ENCODE results near the gene PRKCQ.

Gene PRKCQ

GRCh38 chr10:6463366-6463765, 116.7 kb downstream of the PRKCQ start:
- H3K4me3 ChIP-seq (ENCODE audit: low read depth in 1 of 2, low read length in 2 of 2): no peak overlapping the region
- H3K4me1 ChIP-seq (ENCODE audit: insufficient read depth, low read length): no peaks in the 10 kb centered on the region
- H2AFZ ChIP-seq (ENCODE audit: low read depth, low read length): no peak overlapping the region
- no peak overlapping the region for H3K9ac ChIP-seq (ENCODE audit: low read depth, low read length)
- H3K27ac ChIP-seq (ENCODE audit: low read length): no peak overlapping the region
- H4K20me1 ChIP-seq (ENCODE audit: insufficient read depth, low read length): no peaks in the 10 kb centered on the region
- H3K9me3 ChIP-seq (ENCODE audit: insufficient read depth, low read length, severe bottlenecking): no peaks in the 10 kb centered on the region
- H3K4me2 ChIP-seq (ENCODE audit: insufficient read depth, low read length): no peak overlapping the region
- TF ChIP-seq CTCF (IDR thresholded peaks at IDR 0.05; ENCODE audit: borderline replicate concordance, extremely low read depth, low read length, poor library complexity, severe bottlenecking) (no peak), EZH2 (IDR thresholded peaks at IDR 0.05; ENCODE audit: borderline replicate concordance, low read depth, low read length, severe bottlenecking) (no peak)
- ATAC-seq (ENCODE audit: insufficient read depth, low read depth): no peak
- no peaks in the 10 kb centered on the region for H3K79me2 ChIP-seq (ENCODE audit: insufficient read depth, low read length)
- DNase-seq: no peak
- peaks cover 88% of the 10 kb centered on the region for H3K36me3 ChIP-seq (ENCODE audit: insufficient read depth, low read length)
- H3K27me3 ChIP-seq (ENCODE audit: insufficient read depth, low read length, poor library complexity): no peaks in the 10 kb centered on the region

GRCh38 chr10:6461961-6462360, 118.1 kb downstream of the PRKCQ start:
- Histone ChIP-seq H3K4me3 (ENCODE audit: low read depth in 1 of 2, low read length in 2 of 2) (no peak overlapping the region), H4K20me1 (ENCODE audit: insufficient read depth, low read length) (no peaks in the 10 kb centered on the region), H3K9ac (ENCODE audit: low read depth, low read length) (no peak overlapping the region), H2AFZ (ENCODE audit: low read depth, low read length) (no peak overlapping the region), H3K79me2 (ENCODE audit: insufficient read depth, low read length) (no peaks in the 10 kb centered on the region), H3K27ac (ENCODE audit: low read length) (no peak overlapping the region), H3K4me2 (ENCODE audit: insufficient read depth, low read length) (no peak overlapping the region), H3K4me1 (ENCODE audit: insufficient read depth, low read length) (no peaks in the 10 kb centered on the region), H3K9me3 (ENCODE audit: insufficient read depth, low read length, severe bottlenecking) (no peaks in the 10 kb centered on the region), H3K27me3 (ENCODE audit: insufficient read depth, low read length, poor library complexity) (no peaks in the 10 kb centered on the region), H3K36me3 (ENCODE audit: insufficient read depth, low read length) (peaks cover 87% of the 10 kb centered on the region)
- no peak for ATAC-seq (ENCODE audit: insufficient read depth, low read depth)
- TF ChIP-seq CTCF (IDR thresholded peaks at IDR 0.05; ENCODE audit: borderline replicate concordance, extremely low read depth, low read length, poor library complexity, severe bottlenecking): no peak
- no peak for TF ChIP-seq EZH2 (IDR thresholded peaks at IDR 0.05; ENCODE audit: borderline replicate concordance, low read depth, low read length, severe bottlenecking)
- no peak for DNase-seq

GRCh38 chr10:6460861-6461409, 119.1 kb downstream of the PRKCQ start:
- TF ChIP-seq EZH2 (IDR thresholded peaks at IDR 0.05; ENCODE audit: borderline replicate concordance, low read depth, low read length, severe bottlenecking) (no peak), CTCF (IDR thresholded peaks at IDR 0.05; ENCODE audit: borderline replicate concordance, extremely low read depth, low read length, poor library complexity, severe bottlenecking) (no peak)
- no peak overlapping the region for H3K9ac ChIP-seq (ENCODE audit: low read depth, low read length)
- no peak overlapping the region for H2AFZ ChIP-seq (ENCODE audit: low read depth, low read length)
- no peaks in the 10 kb centered on the region for H3K27me3 ChIP-seq (ENCODE audit: insufficient read depth, low read length, poor library complexity)
- H3K79me2 ChIP-seq (ENCODE audit: insufficient read depth, low read length): no peaks in the 10 kb centered on the region
- H3K36me3 ChIP-seq (ENCODE audit: insufficient read depth, low read length): peaks cover 87% of the 10 kb centered on the region
- H4K20me1 ChIP-seq (ENCODE audit: insufficient read depth, low read length): no peaks in the 10 kb centered on the region
- no peaks in the 10 kb centered on the region for H3K9me3 ChIP-seq (ENCODE audit: insufficient read depth, low read length, severe bottlenecking)
- no peaks in the 10 kb centered on the region for H3K4me1 ChIP-seq (ENCODE audit: insufficient read depth, low read length)
- H3K27ac ChIP-seq (ENCODE audit: low read length): no peak overlapping the region
- DNase-seq: no peak
- no peak overlapping the region for H3K4me2 ChIP-seq (ENCODE audit: insufficient read depth, low read length)
- no peak overlapping the region for H3K4me3 ChIP-seq (ENCODE audit: low read depth in 1 of 2, low read length in 2 of 2)
- no peak for ATAC-seq (ENCODE audit: insufficient read depth, low read depth)

GRCh38 chr10:6458814-6459213, 121.3 kb downstream of the PRKCQ start:
- H3K27ac ChIP-seq (ENCODE audit: low read length): no peak overlapping the region
- no peaks in the 10 kb centered on the region for H3K27me3 ChIP-seq (ENCODE audit: insufficient read depth, low read length, poor library complexity)
- H3K9me3 ChIP-seq (ENCODE audit: insufficient read depth, low read length, severe bottlenecking): no peaks in the 10 kb centered on the region
- no peak overlapping the region for H2AFZ ChIP-seq (ENCODE audit: low read depth, low read length)
- TF ChIP-seq EZH2 (IDR thresholded peaks at IDR 0.05; ENCODE audit: borderline replicate concordance, low read depth, low read length, severe bottlenecking) (no peak), CTCF (IDR thresholded peaks at IDR 0.05; ENCODE audit: borderline replicate concordance, extremely low read depth, low read length, poor library complexity, severe bottlenecking) (no peak)
- no peak for ATAC-seq (ENCODE audit: insufficient read depth, low read depth)
- H3K4me1 ChIP-seq (ENCODE audit: insufficient read depth, low read length): no peaks in the 10 kb centered on the region
- peaks cover 90% of the 10 kb centered on the region for H3K36me3 ChIP-seq (ENCODE audit: insufficient read depth, low read length)
- peak; percentile 19 for DNase-seq
- H3K4me2 ChIP-seq (ENCODE audit: insufficient read depth, low read length): no peak overlapping the region
- H3K79me2 ChIP-seq (ENCODE audit: insufficient read depth, low read length): no peaks in the 10 kb centered on the region
- H4K20me1 ChIP-seq (ENCODE audit: insufficient read depth, low read length): no peaks in the 10 kb centered on the region
- no peak overlapping the region for H3K4me3 ChIP-seq (ENCODE audit: low read depth in 1 of 2, low read length in 2 of 2)
- no peak overlapping the region for H3K9ac ChIP-seq (ENCODE audit: low read depth, low read length)
